ENCODE measurements around the gene TCAIM.

- no peak for TF ChIP-seq POLR2A (IDR thresholded peaks at IDR 0.05)
- TF ChIP-seq, protein P1, sequence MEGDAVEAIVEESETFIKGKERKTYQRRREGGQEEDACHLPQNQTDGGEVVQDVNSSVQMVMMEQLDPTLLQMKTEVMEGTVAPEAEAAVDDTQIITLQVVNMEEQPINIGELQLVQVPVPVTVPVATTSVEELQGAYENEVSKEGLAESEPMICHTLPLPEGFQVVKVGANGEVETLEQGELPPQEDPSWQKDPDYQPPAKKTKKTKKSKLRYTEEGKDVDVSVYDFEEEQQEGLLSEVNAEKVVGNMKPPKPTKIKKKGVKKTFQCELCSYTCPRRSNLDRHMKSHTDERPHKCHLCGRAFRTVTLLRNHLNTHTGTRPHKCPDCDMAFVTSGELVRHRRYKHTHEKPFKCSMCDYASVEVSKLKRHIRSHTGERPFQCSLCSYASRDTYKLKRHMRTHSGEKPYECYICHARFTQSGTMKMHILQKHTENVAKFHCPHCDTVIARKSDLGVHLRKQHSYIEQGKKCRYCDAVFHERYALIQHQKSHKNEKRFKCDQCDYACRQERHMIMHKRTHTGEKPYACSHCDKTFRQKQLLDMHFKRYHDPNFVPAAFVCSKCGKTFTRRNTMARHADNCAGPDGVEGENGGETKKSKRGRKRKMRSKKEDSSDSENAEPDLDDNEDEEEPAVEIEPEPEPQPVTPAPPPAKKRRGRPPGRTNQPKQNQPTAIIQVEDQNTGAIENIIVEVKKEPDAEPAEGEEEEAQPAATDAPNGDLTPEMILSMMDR (IDR thresholded peaks at IDR 0.05), result no peak
- TF ChIP-seq POLR2AphosphoS5 (IDR thresholded peaks at IDR 0.05), result no peak
- TF ChIP-seq EP300 (IDR thresholded peaks at IDR 0.05), result no peak
Measured at GRCh38 chr3:44442596-44443309, 104.2 kb downstream of the TCAIM start.
